ENCODE data around the gene HSPA1B. TPM values are rescaled to one million over a fixed set of nuclear protein-coding genes. Genes with fewer than 3 reads are reported as not detected.

The HSPA1B gene
- polyA plus RNA-seq, 1 donor from 2014 or later = 120 TPM

DNA sequence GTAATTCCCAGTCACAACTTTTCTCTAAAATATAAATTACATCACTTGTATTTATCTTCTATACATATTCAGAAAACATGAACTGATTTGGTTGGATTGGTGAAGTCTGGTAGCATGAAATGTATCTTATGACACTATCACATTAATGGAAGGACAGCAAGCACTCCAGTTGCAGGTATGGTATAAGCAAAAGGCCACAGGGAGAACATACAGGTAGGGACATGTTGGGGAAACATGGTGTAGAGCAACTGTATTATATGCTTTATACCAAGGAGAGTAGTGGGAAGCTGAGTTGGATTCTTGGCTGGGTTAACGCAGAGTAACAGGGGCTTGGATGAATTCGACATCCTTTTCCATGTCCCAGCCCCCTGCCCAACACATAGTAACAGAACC is 30.5 kb upstream of the HSPA1B start:
- Histone ChIP-seq H2AFZ (ENCODE audit: low read depth, low read length) (no peak overlapping the region), H3F3A (ENCODE audit: insufficient read depth, low read length, poor library complexity, severe bottlenecking) (no peaks in the 10 kb centered on the region), H3K36me3 (ENCODE audit: insufficient read depth, low read length) (no peaks in the 10 kb centered on the region), H3K79me2 (replicated peaks; ENCODE audit: insufficient read depth, low read length) (peaks cover 18% of the 10 kb centered on the region), H3K27ac (ENCODE audit: low read length) (no peak overlapping the region), H3K9ac (ENCODE audit: low read length) (no peak overlapping the region), H3K4me3 (ENCODE audit: low read length) (no peak overlapping the region), H3K9me3 (ENCODE audit: low read length) (no peaks in the 10 kb centered on the region), H3K27me3 (ENCODE audit: insufficient read depth, low read depth, low read length) (no peaks in the 10 kb centered on the region), H4K20me1 (ENCODE audit: insufficient read depth) (no peaks in the 10 kb centered on the region), H3K4me2 (ENCODE audit: low read length) (no peak overlapping the region), H3K9me2 (ENCODE audit: insufficient read depth, low read length) (no peaks in the 10 kb centered on the region)
- TF ChIP-seq EZH2 (IDR thresholded peaks at IDR 0.05; ENCODE audit: borderline replicate concordance, insufficient read depth, low read length, poor library complexity, severe bottlenecking) (no peak), POLR2AphosphoS5 (IDR thresholded peaks at IDR 0.05) (no peak), TAF1 (IDR thresholded peaks at IDR 0.05; ENCODE audit: low read depth) (no peak)

DNA sequence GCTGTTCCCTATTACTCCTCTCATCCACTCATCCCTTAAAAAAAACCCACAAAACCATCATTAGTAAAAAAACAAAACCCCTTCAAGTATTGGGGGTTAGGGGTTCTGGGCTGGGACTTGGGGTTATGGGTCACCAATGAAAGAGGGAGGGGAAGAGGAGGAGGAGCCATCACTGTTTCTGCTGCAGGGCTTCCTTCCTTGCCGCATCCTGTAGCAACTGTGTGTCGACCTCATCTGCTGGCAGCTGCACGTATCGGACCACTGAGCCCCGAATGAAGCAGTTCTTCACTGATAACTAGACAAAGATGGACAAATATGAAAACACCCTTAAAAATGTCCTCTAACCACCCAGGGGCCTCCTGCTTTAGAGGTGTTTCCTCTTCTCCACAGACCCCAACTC is 29.9 kb upstream of the HSPA1B start:
- H3K79me2 ChIP-seq (replicated peaks; ENCODE audit: insufficient read depth, low read length) = peaks cover 18% of the 10 kb centered on the region

More for the DNA sequence above, 29.9 kb upstream of the HSPA1B start:
- no peak overlapping the region for H3K4me3 ChIP-seq (ENCODE audit: low read length)
- H3K9me2 ChIP-seq (ENCODE audit: insufficient read depth, low read length) = no peaks in the 10 kb centered on the region
- H2AFZ ChIP-seq (ENCODE audit: low read depth, low read length) = no peak overlapping the region
- no peaks in the 10 kb centered on the region for H3K36me3 ChIP-seq (ENCODE audit: insufficient read depth, low read length)
- TF ChIP-seq, protein P1, sequence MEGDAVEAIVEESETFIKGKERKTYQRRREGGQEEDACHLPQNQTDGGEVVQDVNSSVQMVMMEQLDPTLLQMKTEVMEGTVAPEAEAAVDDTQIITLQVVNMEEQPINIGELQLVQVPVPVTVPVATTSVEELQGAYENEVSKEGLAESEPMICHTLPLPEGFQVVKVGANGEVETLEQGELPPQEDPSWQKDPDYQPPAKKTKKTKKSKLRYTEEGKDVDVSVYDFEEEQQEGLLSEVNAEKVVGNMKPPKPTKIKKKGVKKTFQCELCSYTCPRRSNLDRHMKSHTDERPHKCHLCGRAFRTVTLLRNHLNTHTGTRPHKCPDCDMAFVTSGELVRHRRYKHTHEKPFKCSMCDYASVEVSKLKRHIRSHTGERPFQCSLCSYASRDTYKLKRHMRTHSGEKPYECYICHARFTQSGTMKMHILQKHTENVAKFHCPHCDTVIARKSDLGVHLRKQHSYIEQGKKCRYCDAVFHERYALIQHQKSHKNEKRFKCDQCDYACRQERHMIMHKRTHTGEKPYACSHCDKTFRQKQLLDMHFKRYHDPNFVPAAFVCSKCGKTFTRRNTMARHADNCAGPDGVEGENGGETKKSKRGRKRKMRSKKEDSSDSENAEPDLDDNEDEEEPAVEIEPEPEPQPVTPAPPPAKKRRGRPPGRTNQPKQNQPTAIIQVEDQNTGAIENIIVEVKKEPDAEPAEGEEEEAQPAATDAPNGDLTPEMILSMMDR (IDR thresholded peaks at IDR 0.05; ENCODE audit: poor library complexity, severe bottlenecking) = no peak
- TF ChIP-seq, protein P2, sequence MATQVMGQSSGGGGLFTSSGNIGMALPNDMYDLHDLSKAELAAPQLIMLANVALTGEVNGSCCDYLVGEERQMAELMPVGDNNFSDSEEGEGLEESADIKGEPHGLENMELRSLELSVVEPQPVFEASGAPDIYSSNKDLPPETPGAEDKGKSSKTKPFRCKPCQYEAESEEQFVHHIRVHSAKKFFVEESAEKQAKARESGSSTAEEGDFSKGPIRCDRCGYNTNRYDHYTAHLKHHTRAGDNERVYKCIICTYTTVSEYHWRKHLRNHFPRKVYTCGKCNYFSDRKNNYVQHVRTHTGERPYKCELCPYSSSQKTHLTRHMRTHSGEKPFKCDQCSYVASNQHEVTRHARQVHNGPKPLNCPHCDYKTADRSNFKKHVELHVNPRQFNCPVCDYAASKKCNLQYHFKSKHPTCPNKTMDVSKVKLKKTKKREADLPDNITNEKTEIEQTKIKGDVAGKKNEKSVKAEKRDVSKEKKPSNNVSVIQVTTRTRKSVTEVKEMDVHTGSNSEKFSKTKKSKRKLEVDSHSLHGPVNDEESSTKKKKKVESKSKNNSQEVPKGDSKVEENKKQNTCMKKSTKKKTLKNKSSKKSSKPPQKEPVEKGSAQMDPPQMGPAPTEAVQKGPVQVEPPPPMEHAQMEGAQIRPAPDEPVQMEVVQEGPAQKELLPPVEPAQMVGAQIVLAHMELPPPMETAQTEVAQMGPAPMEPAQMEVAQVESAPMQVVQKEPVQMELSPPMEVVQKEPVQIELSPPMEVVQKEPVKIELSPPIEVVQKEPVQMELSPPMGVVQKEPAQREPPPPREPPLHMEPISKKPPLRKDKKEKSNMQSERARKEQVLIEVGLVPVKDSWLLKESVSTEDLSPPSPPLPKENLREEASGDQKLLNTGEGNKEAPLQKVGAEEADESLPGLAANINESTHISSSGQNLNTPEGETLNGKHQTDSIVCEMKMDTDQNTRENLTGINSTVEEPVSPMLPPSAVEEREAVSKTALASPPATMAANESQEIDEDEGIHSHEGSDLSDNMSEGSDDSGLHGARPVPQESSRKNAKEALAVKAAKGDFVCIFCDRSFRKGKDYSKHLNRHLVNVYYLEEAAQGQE (IDR thresholded peaks at IDR 0.05; ENCODE audit: borderline replicate concordance) = no peak
- TF ChIP-seq EZH2 (IDR thresholded peaks at IDR 0.05; ENCODE audit: borderline replicate concordance, insufficient read depth, low read length, poor library complexity, severe bottlenecking) (no peak), TAF1 (IDR thresholded peaks at IDR 0.05; ENCODE audit: low read depth) (no peak), MXI1 (conservative IDR thresholded peaks at IDR 0.05; ENCODE audit: poor library complexity, severe bottlenecking) (no peak), POLR2AphosphoS5 (IDR thresholded peaks at IDR 0.05) (no peak), RAD21 (conservative IDR thresholded peaks at IDR 0.05) (no peak), EP300 (conservative IDR thresholded peaks at IDR 0.05; ENCODE audit: poor library complexity, severe bottlenecking) (no peak), SMC3 (conservative IDR thresholded peaks at IDR 0.05; ENCODE audit: poor library complexity) (no peak)
- H3F3A ChIP-seq (ENCODE audit: insufficient read depth, low read length, poor library complexity, severe bottlenecking) = no peaks in the 10 kb centered on the region
- no peak overlapping the region for H3K9ac ChIP-seq (ENCODE audit: low read length)
- no peak overlapping the region for H3K4me2 ChIP-seq (ENCODE audit: low read length)
- no peaks in the 10 kb centered on the region for H3K27me3 ChIP-seq (ENCODE audit: insufficient read depth, low read depth, low read length)
- no peaks in the 10 kb centered on the region for H4K20me1 ChIP-seq (ENCODE audit: insufficient read depth)
- no peak overlapping the region for H3K27ac ChIP-seq (ENCODE audit: low read length)
- no peaks in the 10 kb centered on the region for H3K9me3 ChIP-seq (ENCODE audit: low read length)

All from neural cell (in vitro differentiated cells).